ENCODE data around the gene SRPK1. TPM values are rescaled to one million over a fixed set of nuclear protein-coding genes. Genes with fewer than 3 reads are reported as not detected.
"Not testable (repeated sequence)": the region's sequence is repeated elsewhere in the genome, so short reads cannot be mapped to it uniquely, and the experiment has no call there.

The SRPK1 gene
- total RNA-seq, 1 donor from 2014 or later = 74.3 TPM

- Mint-ChIP-seq H3K36me3 (ENCODE audit: insufficient read depth) (no peaks in the 10 kb centered on the region), H3K9me3 (ENCODE audit: low read depth) (peaks cover 23% of the 10 kb centered on the region), H3K4me1 (ENCODE audit: low read depth) (no peaks in the 10 kb centered on the region), H3K4me3 (ENCODE audit: low read depth) (no peak overlapping the region), H3K27me3 (no peaks in the 10 kb centered on the region), H3K27ac (no peak overlapping the region)
- no peak for TF ChIP-seq CTCF (IDR thresholded peaks at IDR 0.05; ENCODE audit: unreplicated experiment)
- DNase-seq (ENCODE audit: low spot score, unreplicated experiment) = no peak
Observed at GRCh38 chr6:35936681-35937359, 15.9 kb upstream of the SRPK1 start.

GRCh38 chr6:35935469-35935868 lies 14.6 kb upstream of the SRPK1 start:
- Mint-ChIP-seq H3K27me3 (peaks cover 6% of the 10 kb centered on the region), H3K4me3 (ENCODE audit: low read depth) (no peak overlapping the region), H3K9me3 (ENCODE audit: low read depth) (peaks cover 15% of the 10 kb centered on the region), H3K4me1 (ENCODE audit: low read depth) (peaks cover 4% of the 10 kb centered on the region), H3K27ac (no peak overlapping the region), H3K36me3 (ENCODE audit: insufficient read depth) (no peaks in the 10 kb centered on the region)
- TF ChIP-seq CTCF (IDR thresholded peaks at IDR 0.05; ENCODE audit: unreplicated experiment) = no peak
- DNase-seq (ENCODE audit: low spot score, unreplicated experiment) = no peak

- H3K9me3 Mint-ChIP-seq (ENCODE audit: low read depth) = peaks cover 6% of the 10 kb centered on the region
- TF ChIP-seq CTCF (IDR thresholded peaks at IDR 0.05; ENCODE audit: unreplicated experiment) = no peak
- peaks cover 9% of the 10 kb centered on the region for H3K27me3 Mint-ChIP-seq
- DNase-seq (ENCODE audit: low spot score, unreplicated experiment) = no peak
- H3K27ac Mint-ChIP-seq = no peak overlapping the region
- no peaks in the 10 kb centered on the region for H3K36me3 Mint-ChIP-seq (ENCODE audit: insufficient read depth)
- H3K4me3 Mint-ChIP-seq (ENCODE audit: low read depth) = no peak overlapping the region
- H3K4me1 Mint-ChIP-seq (ENCODE audit: low read depth) = peaks cover 4% of the 10 kb centered on the region
Observed at GRCh38 chr6:35933844-35934243, 12.9 kb upstream of the SRPK1 start.

- not testable (repeated sequence) for H3K9me3 Mint-ChIP-seq (ENCODE audit: low read depth); H3K4me3 Mint-ChIP-seq (ENCODE audit: low read depth); H3K4me1 Mint-ChIP-seq (ENCODE audit: low read depth); H3K36me3 Mint-ChIP-seq (ENCODE audit: insufficient read depth); H3K27ac Mint-ChIP-seq; H3K27me3 Mint-ChIP-seq; DNase-seq (ENCODE audit: low spot score, unreplicated experiment)
Observed at GRCh38 chr6:35931873-35932272, 11.0 kb upstream of the SRPK1 start.

- Mint-ChIP-seq H3K36me3 (ENCODE audit: insufficient read depth) (no peaks in the 10 kb centered on the region), H3K27me3 (peaks cover 9% of the 10 kb centered on the region), H3K27ac (no peak overlapping the region), H3K4me3 (ENCODE audit: low read depth) (peak overlapping the region; percentile 36), H3K9me3 (ENCODE audit: low read depth) (no peaks in the 10 kb centered on the region), H3K4me1 (ENCODE audit: low read depth) (peaks cover 11% of the 10 kb centered on the region)
- TF ChIP-seq CTCF (IDR thresholded peaks at IDR 0.05; ENCODE audit: unreplicated experiment) = no peak
- DNase-seq (ENCODE audit: low spot score, unreplicated experiment) = peak; percentile 11
Observed at GRCh38 chr6:35931120-35931561, 10.2 kb upstream of the SRPK1 start.

GRCh38 chr6:35929601-35930000 lies 8.7 kb upstream of the SRPK1 start:
- TF ChIP-seq CTCF (IDR thresholded peaks at IDR 0.05; ENCODE audit: unreplicated experiment) = no peak
- Mint-ChIP-seq H3K9me3 (ENCODE audit: low read depth) (no peaks in the 10 kb centered on the region), H3K36me3 (ENCODE audit: insufficient read depth) (no peaks in the 10 kb centered on the region), H3K27me3 (peaks cover 9% of the 10 kb centered on the region), H3K4me1 (ENCODE audit: low read depth) (peaks cover 13% of the 10 kb centered on the region), H3K4me3 (ENCODE audit: low read depth) (no peak overlapping the region), H3K27ac (no peak overlapping the region)
- DNase-seq (ENCODE audit: low spot score, unreplicated experiment) = no peak

All from progenitor cell of endocrine pancreas (in vitro differentiated cells).